HFF-Myc (cell line): Measurements from ENCODE around the gene HTR3A.

Experiments
- DNase-seq: peaks from one replicate; pipeline ENCODE4 v3.0.0-alpha.2; 2011; ENCODE audit warnings: low read depth; ENCODE audit errors: extremely low read depth
- H3K4me3 ChIP-seq: replicated peaks from 2 replicates; pipeline ENCODE4 v1.5.1; 2011; ENCODE audit warnings: low read depth, mild to moderate bottlenecking, control low read depth, low read length
- TF ChIP-seq, protein P1 (sequence below): IDR thresholded peaks from 2 replicates; pipeline ENCODE4 v1.5.1; 2012; ENCODE audit warnings: mild to moderate bottlenecking, low read depth, low read length, control low read depth; ENCODE audit errors: missing control alignments

The HTR3A gene

DNA sequence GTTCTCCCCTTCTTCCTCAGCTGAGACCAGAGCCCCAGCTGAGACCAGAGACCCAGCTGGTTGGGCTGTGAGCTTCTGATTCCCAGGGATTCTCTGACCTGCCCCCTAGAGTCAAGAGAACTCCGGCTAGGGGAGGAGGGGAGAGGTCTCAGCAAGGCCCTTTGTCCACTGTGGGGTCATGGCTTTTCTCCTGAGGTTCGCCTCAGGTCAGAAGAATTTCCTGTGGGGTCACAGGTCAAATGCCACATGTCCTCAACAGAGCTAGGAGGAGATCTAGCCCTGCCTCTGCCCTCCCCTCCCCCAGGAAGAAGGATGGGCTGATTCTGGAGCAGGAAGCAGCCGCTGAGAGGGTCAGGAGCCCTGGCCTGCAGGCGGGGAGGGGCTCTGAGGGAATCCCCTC is 23.7 kb downstream of the HTR3A start:
- TF ChIP-seq, protein P1, sequence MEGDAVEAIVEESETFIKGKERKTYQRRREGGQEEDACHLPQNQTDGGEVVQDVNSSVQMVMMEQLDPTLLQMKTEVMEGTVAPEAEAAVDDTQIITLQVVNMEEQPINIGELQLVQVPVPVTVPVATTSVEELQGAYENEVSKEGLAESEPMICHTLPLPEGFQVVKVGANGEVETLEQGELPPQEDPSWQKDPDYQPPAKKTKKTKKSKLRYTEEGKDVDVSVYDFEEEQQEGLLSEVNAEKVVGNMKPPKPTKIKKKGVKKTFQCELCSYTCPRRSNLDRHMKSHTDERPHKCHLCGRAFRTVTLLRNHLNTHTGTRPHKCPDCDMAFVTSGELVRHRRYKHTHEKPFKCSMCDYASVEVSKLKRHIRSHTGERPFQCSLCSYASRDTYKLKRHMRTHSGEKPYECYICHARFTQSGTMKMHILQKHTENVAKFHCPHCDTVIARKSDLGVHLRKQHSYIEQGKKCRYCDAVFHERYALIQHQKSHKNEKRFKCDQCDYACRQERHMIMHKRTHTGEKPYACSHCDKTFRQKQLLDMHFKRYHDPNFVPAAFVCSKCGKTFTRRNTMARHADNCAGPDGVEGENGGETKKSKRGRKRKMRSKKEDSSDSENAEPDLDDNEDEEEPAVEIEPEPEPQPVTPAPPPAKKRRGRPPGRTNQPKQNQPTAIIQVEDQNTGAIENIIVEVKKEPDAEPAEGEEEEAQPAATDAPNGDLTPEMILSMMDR = no peak
- H3K4me3 ChIP-seq = no peak overlapping the region
- DNase-seq = no peak

DNA sequence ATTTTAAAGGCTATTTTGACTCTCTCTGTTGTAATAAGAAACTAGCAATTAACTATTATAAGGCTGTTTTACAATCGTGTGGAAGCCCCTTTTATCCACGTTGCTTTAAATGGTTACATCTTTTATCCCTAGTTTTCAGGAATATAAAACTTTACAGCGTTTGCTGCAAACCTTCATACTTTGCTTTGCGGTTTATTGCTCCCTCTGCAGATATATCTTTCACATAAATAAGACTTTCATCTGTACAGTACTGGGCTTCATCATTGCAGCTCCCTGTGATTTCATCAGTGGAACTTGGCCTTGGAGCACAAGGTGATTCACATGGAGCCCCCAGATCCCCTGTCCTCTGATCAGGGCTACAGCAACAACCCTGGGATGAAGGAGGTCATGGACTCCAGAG is 25.6 kb downstream of the HTR3A start:
- TF ChIP-seq, protein P1 = no peak
- H3K4me3 ChIP-seq = no peak overlapping the region
- no peak for DNase-seq

DNA sequence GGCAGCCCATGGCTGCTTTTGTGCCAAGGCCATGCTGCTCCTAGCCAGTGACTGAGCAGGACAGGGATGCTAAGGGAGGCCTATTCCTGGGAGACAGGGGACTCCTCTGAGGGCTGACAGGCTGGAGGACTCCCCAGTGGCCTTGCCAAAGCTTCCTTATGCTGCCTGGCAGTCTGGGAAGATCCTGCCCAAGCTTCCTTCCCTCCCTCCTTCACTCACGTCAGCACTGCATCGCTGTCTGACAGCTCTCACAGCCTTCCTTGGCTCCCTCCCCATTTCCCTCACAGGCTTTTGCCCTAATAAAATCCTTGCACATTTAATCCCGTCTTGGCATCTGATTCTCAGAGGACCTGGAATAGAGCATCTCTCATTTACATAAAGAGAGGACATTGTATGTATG is 26.5 kb downstream of the HTR3A start:
- no peak for DNase-seq
- TF ChIP-seq, protein P1 = no peak
- H3K4me3 ChIP-seq = no peak overlapping the region

DNA sequence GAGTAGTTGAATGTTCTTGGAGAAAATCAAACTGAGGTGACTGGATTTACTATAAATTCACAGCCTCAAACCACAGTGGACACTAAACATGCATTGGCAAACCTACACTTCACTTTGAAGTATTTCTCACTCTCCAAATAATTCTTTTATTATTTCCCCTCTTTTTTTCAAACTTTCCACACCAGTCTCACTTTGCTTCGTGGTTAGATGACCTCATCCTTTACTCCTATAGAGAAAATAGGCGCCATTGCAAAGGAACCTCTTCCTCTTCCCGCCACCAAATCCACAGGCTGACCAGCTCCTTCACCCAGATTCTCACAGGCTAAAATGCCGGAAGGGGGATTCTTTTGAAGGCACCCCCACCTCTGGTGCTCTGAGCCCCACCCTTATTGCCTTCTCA is 33.4 kb downstream of the HTR3A start:
- H3K4me3 ChIP-seq = no peak overlapping the region
- TF ChIP-seq, protein P1 = no peak
- no peak for DNase-seq

DNA sequence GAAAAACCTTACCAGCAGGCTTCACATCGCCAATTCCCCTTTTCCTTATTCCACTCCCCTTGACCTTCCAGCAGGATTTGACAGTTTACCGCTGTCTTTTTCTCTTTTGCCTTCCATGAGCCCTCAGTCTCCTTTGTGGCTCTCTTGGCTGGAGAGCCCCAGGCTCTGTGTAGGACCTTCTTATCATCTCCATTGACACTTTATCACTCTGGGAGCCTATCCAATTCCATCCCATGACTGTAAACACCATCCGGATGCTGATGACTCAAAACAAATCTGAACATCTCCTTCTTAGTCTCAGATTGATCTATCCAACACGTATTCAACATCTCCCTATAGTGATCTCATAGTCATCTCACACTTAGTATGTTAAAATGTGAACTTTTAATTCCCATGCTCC is 36.0 kb downstream of the HTR3A start:
- no peak for DNase-seq
- TF ChIP-seq, protein P1 = no peak
- H3K4me3 ChIP-seq = no peak overlapping the region

DNA sequence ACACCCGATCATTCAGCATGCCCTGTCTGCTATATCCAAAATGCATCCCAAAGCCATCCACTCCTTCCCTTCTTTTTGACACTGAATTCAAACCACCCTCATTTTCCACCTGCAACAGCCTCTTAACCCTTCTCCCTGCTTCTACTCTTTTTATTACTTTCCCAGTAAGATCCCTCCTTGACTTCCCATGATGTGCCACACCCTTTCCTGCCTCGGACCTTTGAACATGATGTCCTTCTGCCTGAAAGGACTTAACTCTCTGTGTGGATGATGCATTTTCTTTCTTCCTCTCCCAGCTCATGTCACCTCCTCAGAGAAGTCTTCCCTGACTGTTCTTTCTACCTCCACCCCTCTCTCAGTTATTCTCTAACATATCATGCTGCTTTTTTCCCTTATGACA is 36.5 kb downstream of the HTR3A start:
- TF ChIP-seq, protein P1 = no peak
- DNase-seq = no peak
- H3K4me3 ChIP-seq = no peak overlapping the region

DNA sequence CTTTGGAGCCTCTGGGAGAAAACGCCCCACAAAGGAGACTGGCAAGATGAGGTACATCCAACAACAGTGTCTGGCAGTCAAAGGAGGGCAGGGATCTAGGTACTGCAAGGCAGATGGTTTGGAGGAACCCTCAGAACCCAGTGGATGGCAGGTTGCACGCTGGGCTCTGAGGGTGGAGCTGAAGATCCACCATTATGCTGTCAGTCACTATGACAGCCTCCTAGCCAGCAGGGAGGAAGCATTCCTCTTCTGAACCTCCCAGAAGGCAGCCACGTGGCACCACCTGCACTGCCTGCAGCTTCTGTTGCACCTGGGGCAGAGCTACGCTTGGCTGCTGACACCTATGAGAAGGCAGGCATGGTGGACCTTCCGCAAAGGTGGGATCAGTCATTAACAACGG is 40.2 kb downstream of the HTR3A start:
- TF ChIP-seq, protein P1 = no peak
- DNase-seq = no peak
- H3K4me3 ChIP-seq = no peak overlapping the region
